IPS DF 6.9 (cell line): ENCODE measurements around the gene UNCX.
"Not testable (repeated sequence)": the region's sequence is repeated elsewhere in the genome, so short reads cannot be mapped to it uniquely, and the experiment has no call there.

Experiments
- DNase-seq: peaks from one replicate; pipeline ENCODE4 v3.0.0-alpha.2; 2013; ENCODE audit warnings: low read depth, low spot score
- H3K27ac ChIP-seq: one replicate; pipeline ENCODE4 v1.5.1; 2013; ENCODE audit warnings: low read length, control low read depth
- H3K27me3 ChIP-seq: 2 replicates; pipeline ENCODE4 v1.6.1; 2013; ENCODE audit warnings: mild to moderate bottlenecking, low read length; ENCODE audit not compliant: control insufficient read depth, insufficient read depth
- H3K36me3 ChIP-seq: 2 replicates; pipeline ENCODE4 v1.6.1; 2013; ENCODE audit warnings: low read length; ENCODE audit not compliant: control insufficient read depth, insufficient read depth
- H3K4me1 ChIP-seq: 2 replicates; pipeline ENCODE4 v1.6.1; 2013; ENCODE audit warnings: low read length; ENCODE audit not compliant: control insufficient read depth, insufficient read depth
- H3K4me3 ChIP-seq: 2 replicates; pipeline ENCODE4 v1.5.1; 2013; ENCODE audit warnings: mild to moderate bottlenecking, low read length
- H3K9me3 ChIP-seq: 2 replicates; pipeline ENCODE4 v1.6.1; 2013; ENCODE audit warnings: low read length, inconsistent platforms; ENCODE audit not compliant: control insufficient read depth, insufficient read depth
- WGBS: extraction: QIAGEN DNeasy Blood & Tissue Kit; methylation state at CpG from one replicate; pipeline ENCODE4 v1.1.7; 2013; ENCODE audit warnings: mixed read lengths, missing lambda C conversion rate; ENCODE audit not compliant: insufficient read length, insufficient coverage; 5-methylcytosine and 5-hydroxymethylcytosine counted together

The UNCX gene

GRCh38 chr7:1200045-1200444 is 32.6 kb upstream of the UNCX start:
- Histone ChIP-seq H3K27me3 (no peaks in the 10 kb centered on the region), H3K4me3 (no peak overlapping the region), H3K36me3 (no peaks in the 10 kb centered on the region), H3K27ac (no peak overlapping the region), H3K9me3 (no peaks in the 10 kb centered on the region), H3K4me1 (no peaks in the 10 kb centered on the region)
- DNase-seq = no peak
- WGBS = no CpG with 5 or more reads among the region's 19 CpGs

GRCh38 chr7:1201916-1202315 is 30.8 kb upstream of the UNCX start:
- H3K4me3 ChIP-seq = no peak overlapping the region
- H3K36me3 ChIP-seq = no peaks in the 10 kb centered on the region
- no peaks in the 10 kb centered on the region for H3K9me3 ChIP-seq
- no peak overlapping the region for H3K27ac ChIP-seq
- no peaks in the 10 kb centered on the region for H3K27me3 ChIP-seq
- no CpG with 5 or more reads among the region's 15 CpGs for WGBS
- no peak for DNase-seq
- no peaks in the 10 kb centered on the region for H3K4me1 ChIP-seq

DNA sequence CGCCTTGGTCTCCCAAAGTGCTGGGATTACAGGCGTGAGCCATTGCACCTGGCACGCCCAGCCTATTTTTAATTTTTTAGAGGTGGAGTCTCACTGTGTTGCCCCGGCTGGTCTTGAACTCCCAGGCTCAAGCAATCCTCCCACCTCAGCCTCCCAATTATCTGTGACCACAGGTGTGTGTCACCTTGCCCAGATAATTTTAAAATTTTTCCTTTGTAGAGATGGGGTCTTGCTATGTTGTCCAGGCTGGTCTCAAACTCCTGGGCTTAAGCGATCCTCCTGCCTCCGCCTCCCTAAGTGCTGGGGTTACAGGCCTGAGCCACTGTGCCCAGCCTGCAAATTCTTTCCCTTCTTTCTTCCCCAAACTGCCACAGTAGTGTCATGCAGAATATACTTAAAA is 29.8 kb upstream of the UNCX start:
- not testable (repeated sequence) for H3K4me3 ChIP-seq, DNase-seq, H3K36me3 ChIP-seq, H3K27me3 ChIP-seq, H3K4me1 ChIP-seq, H3K9me3 ChIP-seq, H3K27ac ChIP-seq
- WGBS = no CpG with 5 or more reads among the region's 6 CpGs

- DNase-seq = no peak
- no peaks in the 10 kb centered on the region for H3K27me3 ChIP-seq
- H3K9me3 ChIP-seq = no peaks in the 10 kb centered on the region
- no peak overlapping the region for H3K27ac ChIP-seq
- no peaks in the 10 kb centered on the region for H3K4me1 ChIP-seq
- no peak overlapping the region for H3K4me3 ChIP-seq
- no peaks in the 10 kb centered on the region for H3K36me3 ChIP-seq
- no CpG with 5 or more reads among the region's 19 CpGs for WGBS
Observed at GRCh38 chr7:1204460-1205140, 28.1 kb upstream of the UNCX start.

DNA sequence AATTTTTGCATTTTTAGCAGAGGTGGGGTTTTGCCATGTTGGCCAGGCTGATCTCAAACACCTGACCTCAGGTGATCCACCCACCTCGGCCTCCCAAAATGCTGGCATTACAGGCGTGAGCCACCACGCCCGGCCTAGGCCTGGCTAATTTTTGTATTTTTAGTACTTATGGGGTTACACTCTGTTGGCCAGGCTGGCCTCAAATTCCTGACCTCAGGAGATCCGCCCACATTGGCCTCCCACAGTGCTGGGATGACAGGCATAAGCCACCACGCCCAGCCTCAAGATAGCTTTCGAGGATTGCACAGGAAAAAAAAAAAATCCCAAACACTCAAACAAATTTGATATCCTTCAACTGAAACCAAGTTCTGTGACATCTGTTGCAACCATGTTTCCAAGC is 26.9 kb upstream of the UNCX start:
- not testable (repeated sequence) for H3K4me3 ChIP-seq, DNase-seq, H3K36me3 ChIP-seq, H3K27me3 ChIP-seq, H3K4me1 ChIP-seq, H3K9me3 ChIP-seq, H3K27ac ChIP-seq
- no CpG with 5 or more reads among the region's 7 CpGs for WGBS

DNA sequence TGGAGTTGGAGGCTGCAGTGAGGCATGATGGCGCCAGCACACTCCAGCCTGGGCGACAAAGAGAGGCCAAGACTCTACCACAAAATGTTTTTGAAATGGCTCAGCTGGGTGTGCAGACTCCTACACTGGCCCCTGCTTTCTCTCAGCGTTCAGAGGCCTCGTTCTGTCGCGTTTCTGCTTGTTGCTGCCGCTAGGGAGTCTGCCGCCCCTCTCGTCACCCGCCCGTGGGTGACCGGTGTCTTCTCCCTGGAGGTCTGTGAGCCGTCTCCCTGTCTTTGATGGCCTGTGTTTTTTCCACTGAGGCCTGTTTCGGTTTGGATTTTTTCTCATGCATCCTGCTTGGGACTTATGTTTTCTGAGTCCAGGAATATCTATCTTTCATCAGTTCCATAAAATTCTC is 23.6 kb upstream of the UNCX start:
- no peak for DNase-seq
- no peaks in the 10 kb centered on the region for H3K9me3 ChIP-seq
- no peak overlapping the region for H3K27ac ChIP-seq
- no peaks in the 10 kb centered on the region for H3K27me3 ChIP-seq
- no peaks in the 10 kb centered on the region for H3K4me1 ChIP-seq
- WGBS = no CpG with 5 or more reads among the region's 14 CpGs
- H3K36me3 ChIP-seq = no peaks in the 10 kb centered on the region
- H3K4me3 ChIP-seq = no peak overlapping the region

DNA sequence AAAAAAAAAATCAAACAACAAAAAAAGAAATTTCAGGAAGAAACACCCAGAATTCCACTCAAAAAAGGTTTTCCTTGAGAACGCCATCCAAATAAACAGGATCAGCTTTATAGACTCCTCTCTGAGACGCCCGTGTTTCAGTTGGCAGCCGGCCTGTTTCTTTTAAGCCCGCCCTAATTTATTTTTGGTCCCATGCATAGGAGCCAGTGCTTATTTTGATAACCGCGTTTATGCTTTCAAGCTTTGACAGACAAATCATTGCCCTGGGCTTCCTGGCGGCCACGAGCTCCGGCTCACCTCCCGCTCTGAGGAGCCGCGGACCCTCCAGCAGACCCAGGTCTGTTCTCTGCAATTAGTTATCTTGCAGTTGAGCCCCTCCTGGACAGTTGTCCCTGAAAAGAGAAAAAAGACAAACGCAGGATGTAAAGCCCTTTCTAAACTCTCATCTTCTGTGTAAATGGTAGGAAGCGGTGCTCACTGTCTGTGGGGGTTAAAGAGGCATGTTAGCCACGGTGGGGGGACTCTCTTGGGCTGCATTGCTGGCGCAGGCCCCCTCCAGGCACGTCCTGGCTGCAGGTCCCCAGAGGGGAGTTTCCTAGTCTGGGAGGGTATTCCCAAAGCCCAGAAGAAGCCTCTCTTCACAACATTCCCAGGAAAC is 22.2 kb upstream of the UNCX start:
- no peaks in the 10 kb centered on the region for H3K27me3 ChIP-seq
- no peak for DNase-seq
- no CpG with 5 or more reads among the region's 18 CpGs for WGBS

DNA sequence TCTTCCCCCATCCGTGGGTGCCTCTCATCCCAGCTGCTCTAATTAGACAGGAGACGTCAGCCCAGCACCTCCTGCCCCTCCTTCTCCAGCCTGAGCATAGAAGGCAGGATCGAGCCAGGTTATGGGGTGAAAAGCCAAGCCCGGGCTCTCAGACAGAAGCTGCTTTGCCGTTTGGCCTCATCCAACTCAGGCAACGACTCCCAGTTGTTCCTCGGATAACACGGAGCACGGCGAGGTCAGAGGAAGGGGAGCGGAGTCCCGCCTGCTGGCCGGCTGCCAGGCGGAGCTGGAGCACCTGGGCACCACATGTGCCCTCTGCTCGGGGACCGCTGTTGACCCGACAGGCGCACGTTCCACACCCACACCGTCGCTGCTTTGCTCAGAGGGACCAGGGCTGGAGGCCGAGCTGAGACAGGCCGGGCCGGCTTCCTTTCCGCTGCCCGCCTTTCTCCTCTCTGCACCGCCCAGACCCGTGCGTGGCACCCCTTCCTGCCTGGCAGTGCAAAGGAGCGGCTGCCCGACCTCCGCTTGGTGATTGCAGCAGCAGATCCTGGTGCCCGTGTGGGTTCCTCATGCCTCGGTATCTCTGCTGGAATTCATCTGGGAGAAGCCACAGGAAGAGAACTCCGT is 21.6 kb upstream of the UNCX start:
- WGBS = no CpG with 5 or more reads among the region's 35 CpGs

More for the DNA sequence above, 22.2 kb upstream of the UNCX start:
- Histone ChIP-seq H3K4me1 (no peaks in the 10 kb centered on the region), H3K36me3 (no peaks in the 10 kb centered on the region), H3K27ac (no peak overlapping the region), H3K9me3 (no peaks in the 10 kb centered on the region), H3K4me3 (no peak overlapping the region)

DNA sequence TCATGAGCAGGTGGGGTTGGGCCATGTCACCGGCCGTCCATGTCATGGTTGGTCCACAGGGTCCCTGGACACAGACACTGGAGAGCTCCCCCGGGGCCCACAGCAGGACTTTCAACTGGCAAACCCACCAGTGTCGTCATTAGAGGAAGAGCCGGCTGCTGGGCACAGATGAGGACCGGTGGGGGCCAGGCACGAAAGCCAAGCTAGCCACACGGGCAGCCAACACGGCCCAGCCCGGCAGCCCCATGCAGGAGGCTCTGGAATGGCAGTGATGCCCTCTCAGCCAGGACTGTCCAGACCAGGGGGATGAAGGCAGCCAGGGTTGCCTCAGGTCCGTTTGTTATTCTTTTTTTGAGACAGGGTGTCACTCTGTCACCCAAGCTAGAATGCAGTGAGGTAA is 21.1 kb upstream of the UNCX start:
- Histone ChIP-seq H3K9me3 (no peaks in the 10 kb centered on the region), H3K27me3 (no peaks in the 10 kb centered on the region), H3K4me1 (no peaks in the 10 kb centered on the region), H3K36me3 (no peaks in the 10 kb centered on the region), H3K27ac (no peak overlapping the region), H3K4me3 (no peak overlapping the region)
- no peak for DNase-seq
- no CpG with 5 or more reads among the region's 11 CpGs for WGBS

More for the DNA sequence above, 21.6 kb upstream of the UNCX start:
- no peaks in the 10 kb centered on the region for H3K27me3 ChIP-seq
- no peaks in the 10 kb centered on the region for H3K9me3 ChIP-seq
- no peaks in the 10 kb centered on the region for H3K36me3 ChIP-seq
- H3K27ac ChIP-seq = no peak overlapping the region
- DNase-seq = no peak
- H3K4me3 ChIP-seq = no peak overlapping the region
- H3K4me1 ChIP-seq = no peaks in the 10 kb centered on the region

DNA sequence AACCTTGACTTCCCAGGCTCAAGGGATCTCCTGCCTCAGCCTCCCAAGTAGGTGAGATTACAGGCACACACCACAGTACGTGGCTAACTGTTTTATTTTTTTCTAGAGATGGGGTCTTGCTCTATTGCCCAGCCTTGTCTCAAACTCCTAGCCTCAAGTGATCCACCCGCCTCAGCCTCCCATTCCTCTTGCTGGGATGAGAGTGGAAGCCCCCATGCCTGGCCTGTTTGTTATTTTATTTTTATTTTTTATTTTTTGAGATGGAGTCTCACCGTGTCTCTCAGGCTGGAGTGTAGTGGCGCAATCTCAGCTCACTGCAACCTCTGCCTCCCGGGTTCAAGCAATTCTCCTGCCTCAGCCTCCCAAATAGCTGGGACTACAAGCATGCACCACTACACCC is 20.6 kb upstream of the UNCX start:
- DNase-seq, H3K36me3 ChIP-seq, H3K27ac ChIP-seq, H3K27me3 ChIP-seq, H3K9me3 ChIP-seq, H3K4me3 ChIP-seq, H3K4me1 ChIP-seq: not testable (repeated sequence)
- WGBS = no CpG with 5 or more reads among the region's 5 CpGs
